ACHN (cell line): ENCODE measurements around the gene SRSF3.
"Not testable (repeated sequence)": the region's sequence is repeated elsewhere in the genome, so short reads cannot be mapped to it uniquely, and the experiment has no call there.

Experiments
- DNase-seq: peaks from one replicate; pipeline ENCODE4 v3.0.0-alpha.2; 2015
- in situ Hi-C: cut with HindIII; loops from 2 replicates; pipeline ENCODE4 v1.10.0; 2017; ENCODE audit warnings: low sequenced_read_pairs, low pct_ligation_motif_present, low pct_unique_long_range_greater_than_20kb

Gene SRSF3

DNA sequence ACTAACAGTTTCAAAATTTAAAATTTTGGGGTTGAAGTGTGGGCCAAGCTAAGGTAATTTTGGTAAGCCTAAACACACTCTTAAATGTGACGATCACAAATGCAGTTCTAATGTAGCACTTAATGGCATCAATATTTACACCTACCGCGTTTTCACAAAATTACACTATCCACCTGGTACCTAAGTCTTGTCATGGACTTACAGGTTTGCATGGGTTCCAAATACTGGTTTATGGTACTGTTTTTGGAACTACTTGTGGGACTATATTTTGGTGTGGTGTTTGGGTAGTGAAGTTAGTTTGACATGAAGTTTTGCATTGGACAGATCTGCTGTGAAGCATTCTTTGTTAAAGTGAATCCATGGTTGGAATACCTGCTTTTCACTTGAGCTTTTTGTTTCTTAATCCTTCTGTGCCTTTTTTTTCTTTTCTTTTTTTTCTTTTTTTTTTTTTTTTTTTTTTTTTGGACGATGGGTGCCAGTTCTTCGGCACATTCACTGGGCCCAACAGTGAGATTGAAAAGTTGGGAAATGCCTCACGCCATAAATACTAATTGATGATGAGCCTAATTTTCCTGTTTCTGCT lies 6.5 kb downstream of the SRSF3 start:
- no peak for DNase-seq
- in situ Hi-C loops = loop anchor here (25.0 kb wide), 1 partner anchor 112 kb away; no protein-coding TSS in a partner anchor

- in situ Hi-C loops = loop anchor here (25.0 kb wide), 1 partner anchor 110 kb away; no protein-coding TSS in a partner anchor
- DNase-seq = not testable (repeated sequence)
Measured at GRCh38 chr6:36601818-36602217, 7.7 kb downstream of the SRSF3 start.

DNA sequence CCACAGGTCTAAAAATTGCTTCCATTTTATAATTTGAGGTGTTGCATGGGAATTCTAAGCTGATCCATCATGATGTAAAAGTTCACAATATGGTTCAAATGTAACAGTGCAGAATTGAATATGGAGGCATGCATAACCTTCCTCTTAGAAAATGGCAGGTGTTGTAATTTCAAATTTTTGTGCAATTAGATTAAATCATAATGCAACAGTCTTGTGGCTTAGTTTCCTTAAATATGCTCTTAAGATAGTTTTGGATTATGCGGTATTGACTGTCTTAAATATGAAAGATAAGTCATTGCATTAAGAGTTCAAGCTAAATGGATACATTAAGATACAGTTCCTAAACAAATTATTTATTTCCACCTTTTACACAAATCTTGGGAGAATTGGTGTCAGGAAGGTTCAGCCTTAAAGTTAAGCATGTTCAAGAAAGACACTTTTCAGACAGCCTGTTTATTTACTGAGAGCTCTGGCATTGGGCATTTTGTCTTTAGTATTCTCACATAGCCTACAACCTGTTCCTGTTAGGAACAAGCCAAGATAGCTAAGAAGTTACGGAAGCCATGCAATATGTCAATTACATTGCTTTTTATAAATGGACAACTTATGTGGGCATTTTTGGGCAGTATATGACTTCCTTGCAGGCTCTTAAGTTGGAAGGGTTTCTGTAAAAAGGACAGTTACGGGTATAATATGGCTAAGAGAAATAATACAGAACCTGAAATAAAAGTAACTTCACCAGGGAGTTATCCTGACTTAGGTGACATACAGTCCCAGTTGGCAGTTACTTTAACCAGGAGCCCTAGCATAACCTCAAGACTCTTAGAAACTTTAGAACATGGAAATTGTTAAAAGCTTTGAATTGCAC lies 9.3 kb downstream of the SRSF3 start:
- in situ Hi-C loops = loop anchor here (25.0 kb wide), 1 partner anchor 109 kb away; no protein-coding TSS in a partner anchor
- no peak for DNase-seq

GRCh38 chr6:36604090-36605060 lies 10.2 kb downstream of the SRSF3 start:
- in situ Hi-C loops = loop anchor here (25.0 kb wide), 1 partner anchor 108 kb away; no protein-coding TSS in a partner anchor
- DNase-seq = no peak

- in situ Hi-C loops = loop anchor here (25.0 kb wide), 1 partner anchor 107 kb away; no protein-coding TSS in a partner anchor
- DNase-seq = no peak
Measured at GRCh38 chr6:36605143-36605542, 11.0 kb downstream of the SRSF3 start.

DNA sequence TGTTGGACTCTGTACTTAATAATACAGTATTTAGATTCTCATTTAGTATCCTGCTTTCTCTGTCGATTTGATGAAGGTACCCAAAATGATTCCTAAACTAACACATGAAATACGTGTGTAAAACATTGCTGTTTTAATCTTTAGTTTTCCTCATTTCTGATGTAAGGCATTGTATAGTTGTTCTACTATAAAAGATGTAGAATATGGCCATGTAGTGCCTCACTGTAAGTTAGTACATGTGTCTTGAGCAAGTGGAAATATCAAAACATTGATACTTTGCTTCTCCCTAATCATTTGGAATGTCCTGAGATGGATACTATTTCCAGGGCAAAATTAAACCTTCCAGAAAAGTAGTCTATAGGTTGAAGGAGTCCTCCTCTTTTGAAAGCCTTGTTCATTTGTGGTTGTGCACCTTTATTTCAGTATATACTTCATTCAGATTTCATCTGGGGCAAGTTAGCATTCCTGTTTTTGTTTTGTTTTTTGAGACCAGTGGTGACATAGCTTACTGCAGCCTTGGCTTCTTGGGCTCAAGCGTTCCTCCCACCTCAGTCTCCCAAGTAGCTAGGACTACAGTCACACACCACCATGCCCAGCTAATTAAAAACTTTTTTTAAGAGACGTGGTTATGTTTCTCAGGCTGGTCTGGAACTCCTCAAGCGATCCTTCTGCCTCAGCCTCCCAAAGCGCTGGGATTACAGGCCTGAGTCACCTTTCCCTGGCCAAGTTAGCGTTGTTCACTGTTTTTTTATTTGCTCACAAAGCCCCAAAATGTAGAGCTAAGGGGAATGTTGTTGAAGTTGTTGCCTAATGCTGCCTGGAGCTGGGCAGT lies 11.6 kb downstream of the SRSF3 start:
- in situ Hi-C loops = loop anchor here (25.0 kb wide), 1 partner anchor 107 kb away; no protein-coding TSS in a partner anchor

DNA sequence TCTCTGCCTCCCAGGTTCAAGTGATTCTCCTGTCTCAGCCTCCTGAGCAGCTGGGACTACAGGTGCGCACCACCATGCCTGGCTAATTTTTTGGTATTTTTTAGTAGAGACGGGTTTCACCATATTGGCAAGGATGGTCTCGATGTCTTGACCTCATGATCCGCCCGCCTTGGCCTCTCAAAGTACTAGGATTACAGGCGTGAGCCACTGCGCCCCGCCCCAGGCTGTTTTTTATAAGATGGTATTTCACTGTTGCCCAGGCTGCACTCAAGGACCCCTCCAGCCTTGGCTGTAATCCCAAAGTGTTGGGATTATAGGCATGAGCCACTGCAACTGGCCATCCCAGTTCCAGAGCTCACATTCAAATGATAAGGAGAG lies 13.1 kb downstream of the SRSF3 start:
- in situ Hi-C loops = loop anchor here (25.0 kb wide), 1 partner anchor 105 kb away; no protein-coding TSS in a partner anchor
- DNase-seq = not testable (repeated sequence)

More for the DNA sequence above, 11.6 kb downstream of the SRSF3 start:
- DNase-seq = no peak

- in situ Hi-C loops = loop anchor here (25.0 kb wide), 1 partner anchor 104 kb away; no protein-coding TSS in a partner anchor
- DNase-seq = no peak
Measured at GRCh38 chr6:36607683-36608386, 13.7 kb downstream of the SRSF3 start.

DNA sequence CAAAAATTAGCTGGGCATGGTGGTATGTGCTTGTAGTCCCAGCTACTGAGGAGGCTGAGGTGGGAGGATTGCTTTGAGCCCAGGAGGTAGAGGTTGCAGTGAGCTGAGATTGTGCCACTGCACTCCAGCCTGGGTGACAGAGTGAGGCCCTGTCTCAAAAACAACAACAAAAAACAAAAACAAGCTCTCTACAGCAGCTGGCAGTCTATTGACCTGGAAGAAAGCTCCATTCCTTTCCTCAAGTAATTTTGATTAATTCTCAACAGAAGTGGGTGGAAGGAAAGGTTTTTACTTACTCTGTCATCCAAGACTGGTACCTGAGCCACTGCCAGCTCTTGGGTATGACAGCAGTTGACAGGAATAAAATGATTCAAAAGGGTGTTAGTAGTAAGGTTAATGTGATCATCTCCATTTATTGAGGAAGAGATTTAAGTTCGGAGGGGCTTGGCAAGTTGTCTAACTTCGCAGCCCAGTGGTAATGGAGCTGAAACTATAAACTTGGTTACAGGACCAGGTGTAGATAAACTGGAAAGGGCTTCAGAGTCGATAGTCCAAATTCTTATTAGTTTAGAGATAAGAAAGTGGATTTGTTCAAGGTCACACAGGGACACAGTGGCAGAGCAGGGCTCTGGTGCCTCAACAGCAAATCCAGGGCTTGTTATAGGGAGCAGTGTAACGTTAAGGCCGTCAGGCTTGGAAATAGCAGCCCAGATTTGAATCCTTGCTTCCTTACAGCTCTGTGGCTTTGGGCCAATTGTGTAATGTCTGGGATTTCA lies 14.8 kb downstream of the SRSF3 start:
- in situ Hi-C loops = loop anchor here (25.0 kb wide), 1 partner anchor 103 kb away; no protein-coding TSS in a partner anchor
- DNase-seq = no peak

DNA sequence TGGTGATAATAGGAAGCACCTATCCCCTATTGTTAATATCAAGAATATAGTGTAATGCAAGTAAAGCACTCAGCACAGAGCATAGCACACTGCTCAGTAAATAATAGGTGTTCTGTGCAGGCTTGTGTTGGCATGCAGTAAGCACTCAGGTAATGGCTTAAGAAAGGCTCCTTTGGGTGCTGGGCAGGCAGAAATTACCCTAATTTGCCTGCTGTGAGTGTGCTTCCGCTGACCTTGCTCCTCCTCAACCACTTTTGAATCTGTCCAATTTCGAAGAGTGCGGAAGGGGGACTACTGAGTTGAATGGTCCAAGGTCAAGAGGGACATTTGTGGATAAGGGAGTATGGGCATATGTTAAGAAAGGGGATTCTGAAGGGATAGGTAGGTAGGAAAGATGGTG lies 15.4 kb downstream of the SRSF3 start:
- DNase-seq = no peak
- in situ Hi-C loops = loop anchor here (25.0 kb wide), 1 partner anchor 103 kb away; no protein-coding TSS in a partner anchor

- DNase-seq = no peak
- in situ Hi-C loops = loop anchor here (25.0 kb wide), 1 partner anchor 102 kb away; no protein-coding TSS in a partner anchor
Measured at GRCh38 chr6:36610041-36610955, 16.1 kb downstream of the SRSF3 start.

- DNase-seq = no peak
- in situ Hi-C loops = loop anchor here (25.0 kb wide), 1 partner anchor 101 kb away; no protein-coding TSS in a partner anchor
Measured at GRCh38 chr6:36610956-36611336, 16.8 kb downstream of the SRSF3 start.

GRCh38 chr6:36611679-36612078 lies 17.5 kb downstream of the SRSF3 start:
- in situ Hi-C loops = loop anchor here (25.0 kb wide), 1 partner anchor 101 kb away; no protein-coding TSS in a partner anchor
- not testable (repeated sequence) for DNase-seq

DNA sequence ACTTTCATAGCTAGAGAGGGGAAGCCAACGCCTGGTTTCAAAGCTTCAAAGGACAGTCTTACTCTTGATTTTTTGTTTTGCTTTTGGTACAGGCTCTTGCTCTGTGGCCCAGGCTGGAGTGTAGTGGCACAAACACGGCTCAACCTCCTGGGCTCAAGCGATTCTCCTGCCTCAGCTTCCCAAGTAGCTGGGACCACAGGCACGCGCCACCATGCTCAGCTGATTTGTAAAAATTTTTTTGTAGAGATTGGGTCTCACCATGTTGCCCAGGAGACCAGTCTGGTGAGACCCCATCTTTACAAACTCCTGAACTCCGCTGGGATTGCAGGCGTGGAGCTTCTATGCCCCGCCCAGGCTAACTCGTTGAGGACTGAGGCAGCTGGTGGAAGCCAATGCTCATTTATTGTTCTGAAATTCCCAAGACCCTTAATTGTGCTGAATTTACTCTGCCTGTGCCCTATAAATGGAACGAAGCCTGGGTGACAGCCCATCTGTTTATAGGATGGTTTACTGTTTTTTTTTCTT lies 18.0 kb downstream of the SRSF3 start:
- in situ Hi-C loops = loop anchor here (25.0 kb wide), 1 partner anchor 100 kb away; no protein-coding TSS in a partner anchor
- no peak for DNase-seq
